ENCODE measurements around the gene NIN. TPM values are rescaled to one million over a fixed set of nuclear protein-coding genes. Genes with fewer than 3 reads are reported as not detected.
"Not testable (repeated sequence)": the region's sequence is repeated elsewhere in the genome, so short reads cannot be mapped to it uniquely, and the experiment has no call there.

NIN gene
- total RNA-seq, 1 donor from 2014 or later = 29.5 TPM

DNA sequence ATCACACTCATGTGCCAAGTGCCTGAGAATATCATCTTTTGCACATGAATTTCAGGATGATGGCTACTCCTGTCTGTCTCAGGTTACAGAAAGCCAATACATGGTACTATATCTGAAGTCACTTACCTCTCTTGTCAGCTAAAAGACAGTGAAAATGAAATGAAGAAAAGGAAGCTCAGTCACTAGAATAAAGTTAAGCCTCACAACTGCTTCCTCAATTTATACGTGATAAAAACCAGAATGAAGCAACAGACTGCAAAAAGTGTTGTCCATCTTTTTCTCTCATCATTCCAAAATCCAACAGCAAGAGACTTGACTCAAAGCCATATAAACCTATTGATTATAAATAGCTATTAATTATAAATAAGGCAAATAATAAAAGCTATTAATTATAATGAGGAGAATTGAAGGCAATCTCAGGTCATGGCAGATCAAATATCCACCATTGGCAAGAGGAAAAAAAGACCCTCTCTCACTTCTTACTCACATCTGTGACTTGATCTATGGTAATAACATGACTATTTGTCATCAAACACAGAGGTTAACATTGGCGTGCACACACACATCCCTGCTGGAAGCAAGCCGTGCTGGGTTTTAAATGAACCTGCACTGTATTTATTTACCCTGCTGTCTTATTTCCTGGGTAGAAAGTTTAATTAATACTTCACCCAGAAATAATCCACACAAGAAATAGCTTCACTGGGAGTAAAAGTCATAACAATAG, 10.0 kb downstream of the NIN start:
- intact Hi-C loops (cut with DNase I) = no loop called here
- Histone ChIP-seq H3K4me1 (peaks cover 45% of the 10 kb centered on the region), H3K27ac (no peak overlapping the region), H3K9me3 (no peaks in the 10 kb centered on the region), H3K36me3 (no peaks in the 10 kb centered on the region), H3K27me3 (no peaks in the 10 kb centered on the region), H3K4me3 (no peak overlapping the region)
- TF ChIP-seq, protein P1, sequence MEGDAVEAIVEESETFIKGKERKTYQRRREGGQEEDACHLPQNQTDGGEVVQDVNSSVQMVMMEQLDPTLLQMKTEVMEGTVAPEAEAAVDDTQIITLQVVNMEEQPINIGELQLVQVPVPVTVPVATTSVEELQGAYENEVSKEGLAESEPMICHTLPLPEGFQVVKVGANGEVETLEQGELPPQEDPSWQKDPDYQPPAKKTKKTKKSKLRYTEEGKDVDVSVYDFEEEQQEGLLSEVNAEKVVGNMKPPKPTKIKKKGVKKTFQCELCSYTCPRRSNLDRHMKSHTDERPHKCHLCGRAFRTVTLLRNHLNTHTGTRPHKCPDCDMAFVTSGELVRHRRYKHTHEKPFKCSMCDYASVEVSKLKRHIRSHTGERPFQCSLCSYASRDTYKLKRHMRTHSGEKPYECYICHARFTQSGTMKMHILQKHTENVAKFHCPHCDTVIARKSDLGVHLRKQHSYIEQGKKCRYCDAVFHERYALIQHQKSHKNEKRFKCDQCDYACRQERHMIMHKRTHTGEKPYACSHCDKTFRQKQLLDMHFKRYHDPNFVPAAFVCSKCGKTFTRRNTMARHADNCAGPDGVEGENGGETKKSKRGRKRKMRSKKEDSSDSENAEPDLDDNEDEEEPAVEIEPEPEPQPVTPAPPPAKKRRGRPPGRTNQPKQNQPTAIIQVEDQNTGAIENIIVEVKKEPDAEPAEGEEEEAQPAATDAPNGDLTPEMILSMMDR (IDR thresholded peaks at IDR 0.05) = no peak
- no peak for TF ChIP-seq POLR2AphosphoS5 (IDR thresholded peaks at IDR 0.05; ENCODE audit: insufficient read depth in 1 of 2, low read depth in 1 of 2)
- TF ChIP-seq POLR2A (IDR thresholded peaks at IDR 0.05) = no peak
- DNase-seq (ENCODE audit: extremely low spot score in 2 of 2) = no peak

DNA sequence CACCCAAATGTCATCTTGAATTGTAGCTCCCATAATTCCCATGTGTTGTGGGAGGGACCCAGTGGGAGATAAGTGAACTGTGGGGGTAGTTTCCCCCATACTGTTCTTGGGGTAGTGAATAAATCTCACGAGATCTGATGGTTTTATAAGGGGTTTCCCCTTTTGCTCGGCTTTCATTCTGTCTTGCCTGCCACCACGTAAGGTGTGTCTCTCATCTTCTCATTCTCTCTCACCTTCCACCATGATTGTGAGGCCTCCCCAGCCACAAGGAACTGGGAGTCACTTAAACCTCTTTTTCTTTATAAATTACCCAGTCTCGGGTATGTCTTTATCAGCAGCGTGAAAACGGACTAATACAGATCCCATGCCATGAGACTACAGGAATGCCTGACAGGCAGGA, 11.7 kb downstream of the NIN start:
- intact Hi-C loops (cut with DNase I) = not testable (repeated sequence)
- H3K4me1 ChIP-seq = peaks cover 42% of the 10 kb centered on the region

GRCh38 chr14:50816395-50817047, 14.4 kb downstream of the NIN start:
- intact Hi-C loops (cut with DNase I) = no loop called here
- H3K36me3 ChIP-seq = no peaks in the 10 kb centered on the region
- H3K9me3 ChIP-seq = no peaks in the 10 kb centered on the region
- H3K27me3 ChIP-seq = no peaks in the 10 kb centered on the region
- no peak for DNase-seq (ENCODE audit: extremely low spot score in 2 of 2)
- H3K4me1 ChIP-seq = peaks cover 16% of the 10 kb centered on the region
- TF ChIP-seq POLR2A (IDR thresholded peaks at IDR 0.05) (no peak), POLR2AphosphoS5 (IDR thresholded peaks at IDR 0.05; ENCODE audit: insufficient read depth in 1 of 2, low read depth in 1 of 2) (no peak)
- TF ChIP-seq, protein P1 (IDR thresholded peaks at IDR 0.05) = no peak
- H3K27ac ChIP-seq = no peak overlapping the region
- H3K4me3 ChIP-seq = no peak overlapping the region

More for the DNA sequence above, 11.7 kb downstream of the NIN start:
- not testable (repeated sequence) for H3K4me3 ChIP-seq; H3K27me3 ChIP-seq; DNase-seq (ENCODE audit: extremely low spot score in 2 of 2); H3K36me3 ChIP-seq; H3K9me3 ChIP-seq; H3K27ac ChIP-seq

DNA sequence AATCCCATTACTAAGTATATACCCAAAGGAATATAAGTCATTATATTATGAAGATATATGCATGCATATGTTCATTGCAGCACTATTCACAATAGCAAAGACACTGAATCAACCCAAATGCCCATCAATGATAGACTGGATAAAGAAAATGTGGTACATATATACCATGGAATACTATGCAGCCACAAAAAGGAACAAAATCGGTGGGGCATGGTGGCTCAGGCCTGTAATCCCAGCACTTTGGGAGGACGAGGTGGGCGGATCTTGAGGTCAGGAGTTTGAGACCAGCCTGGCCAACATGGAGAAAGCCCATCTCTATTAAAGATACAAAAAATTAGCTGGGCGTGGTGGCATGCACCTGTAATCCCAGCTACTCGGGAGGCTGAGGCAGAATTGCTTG, 15.4 kb downstream of the NIN start:
- H3K36me3 ChIP-seq; H3K4me1 ChIP-seq; H3K4me3 ChIP-seq; H3K27me3 ChIP-seq; intact Hi-C loops (cut with DNase I); DNase-seq (ENCODE audit: extremely low spot score in 2 of 2); H3K27ac ChIP-seq; H3K9me3 ChIP-seq: not testable (repeated sequence)

DNA sequence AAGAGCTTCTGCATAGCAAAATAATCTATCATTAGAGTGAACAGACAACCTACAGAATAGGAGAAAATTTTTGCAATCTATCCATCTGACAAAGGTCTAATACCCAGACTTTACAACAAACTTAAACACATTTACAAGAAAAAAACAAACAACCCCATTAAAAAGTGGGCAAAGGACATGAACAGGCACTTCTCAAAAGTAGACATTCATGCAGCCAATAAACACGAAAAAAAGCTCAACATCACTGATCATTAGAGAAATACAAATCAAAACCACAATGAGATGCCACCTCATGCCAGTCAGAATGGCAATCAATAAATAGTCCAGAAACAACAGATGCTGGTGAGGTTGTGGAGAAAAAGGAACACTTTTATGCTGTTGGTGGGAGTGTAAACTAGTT, 15.9 kb downstream of the NIN start:
- H3K9me3 ChIP-seq; H3K4me3 ChIP-seq; H3K27me3 ChIP-seq; intact Hi-C loops (cut with DNase I); H3K36me3 ChIP-seq; DNase-seq (ENCODE audit: extremely low spot score in 2 of 2); H3K4me1 ChIP-seq; H3K27ac ChIP-seq: not testable (repeated sequence)

DNA sequence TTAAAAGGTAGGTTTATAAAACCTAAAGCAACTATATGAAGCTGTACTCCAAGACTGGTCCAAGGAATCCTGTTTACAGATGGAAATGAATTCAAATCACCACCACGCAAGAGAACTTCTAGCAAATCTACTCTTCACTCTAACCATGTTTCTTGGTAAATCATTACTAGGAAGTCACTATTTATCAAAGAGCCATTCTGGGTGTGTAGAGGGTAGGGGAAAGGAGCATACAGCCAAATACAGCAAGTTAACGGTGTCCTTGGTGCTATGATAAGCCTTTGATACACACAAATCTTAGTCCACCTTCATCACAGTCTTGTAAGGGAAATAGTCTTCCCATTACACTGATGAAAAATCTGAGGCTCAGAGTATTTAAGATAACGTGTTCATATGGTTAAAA, 16.8 kb downstream of the NIN start:
- Histone ChIP-seq H3K9me3 (no peaks in the 10 kb centered on the region), H3K4me1 (peaks cover 8% of the 10 kb centered on the region), H3K27ac (no peak overlapping the region), H3K4me3 (no peak overlapping the region), H3K27me3 (no peaks in the 10 kb centered on the region), H3K36me3 (no peaks in the 10 kb centered on the region)
- intact Hi-C loops (cut with DNase I) = no loop called here
- TF ChIP-seq POLR2AphosphoS5 (IDR thresholded peaks at IDR 0.05; ENCODE audit: insufficient read depth in 1 of 2, low read depth in 1 of 2) (no peak), POLR2A (IDR thresholded peaks at IDR 0.05) (no peak)
- TF ChIP-seq, protein P1 (IDR thresholded peaks at IDR 0.05) = no peak
- DNase-seq (ENCODE audit: extremely low spot score in 2 of 2) = no peak

Data from vagina (tissue), 2 donors.